ENCODE results near the gene CACNA1S. TPM values are rescaled to one million over a fixed set of nuclear protein-coding genes. Genes with fewer than 3 reads are reported as not detected.

The CACNA1S gene
- total RNA-seq, 2 donors from 2014 or later: not detected

DNA sequence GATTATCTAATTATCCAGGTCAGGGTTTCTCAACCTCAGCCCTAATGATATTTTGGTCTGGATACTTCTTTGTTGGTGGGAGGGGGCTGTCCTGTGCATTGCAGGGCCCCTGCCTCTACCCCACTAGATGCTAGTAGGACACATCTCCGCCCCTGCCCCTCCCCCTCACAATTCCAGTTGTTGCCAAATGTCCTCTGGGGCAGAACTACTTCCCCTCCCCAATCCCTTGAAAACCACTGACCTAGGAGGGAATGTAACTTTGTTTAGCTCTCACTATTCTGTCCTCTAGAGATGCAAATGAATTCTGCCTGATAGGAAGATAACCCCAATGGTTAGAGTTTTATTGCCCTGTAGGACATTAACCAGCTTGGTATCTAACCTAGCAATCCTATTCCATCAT is 8.1 kb downstream of the CACNA1S start:
- no peaks in the 10 kb centered on the region for H3K36me3 ChIP-seq
- no peaks in the 10 kb centered on the region for H3K4me1 ChIP-seq (ENCODE audit: control insufficient read depth in 1 of 2, low read depth in 2 of 2)
- no peaks in the 10 kb centered on the region for H3K9me3 ChIP-seq
- no peak overlapping the region for H3K4me3 ChIP-seq
- TF ChIP-seq, protein P1, sequence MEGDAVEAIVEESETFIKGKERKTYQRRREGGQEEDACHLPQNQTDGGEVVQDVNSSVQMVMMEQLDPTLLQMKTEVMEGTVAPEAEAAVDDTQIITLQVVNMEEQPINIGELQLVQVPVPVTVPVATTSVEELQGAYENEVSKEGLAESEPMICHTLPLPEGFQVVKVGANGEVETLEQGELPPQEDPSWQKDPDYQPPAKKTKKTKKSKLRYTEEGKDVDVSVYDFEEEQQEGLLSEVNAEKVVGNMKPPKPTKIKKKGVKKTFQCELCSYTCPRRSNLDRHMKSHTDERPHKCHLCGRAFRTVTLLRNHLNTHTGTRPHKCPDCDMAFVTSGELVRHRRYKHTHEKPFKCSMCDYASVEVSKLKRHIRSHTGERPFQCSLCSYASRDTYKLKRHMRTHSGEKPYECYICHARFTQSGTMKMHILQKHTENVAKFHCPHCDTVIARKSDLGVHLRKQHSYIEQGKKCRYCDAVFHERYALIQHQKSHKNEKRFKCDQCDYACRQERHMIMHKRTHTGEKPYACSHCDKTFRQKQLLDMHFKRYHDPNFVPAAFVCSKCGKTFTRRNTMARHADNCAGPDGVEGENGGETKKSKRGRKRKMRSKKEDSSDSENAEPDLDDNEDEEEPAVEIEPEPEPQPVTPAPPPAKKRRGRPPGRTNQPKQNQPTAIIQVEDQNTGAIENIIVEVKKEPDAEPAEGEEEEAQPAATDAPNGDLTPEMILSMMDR (IDR thresholded peaks at IDR 0.05): no peak
- H3K27ac ChIP-seq: no peak overlapping the region
- no peaks in the 10 kb centered on the region for H3K27me3 ChIP-seq (replicated peaks; ENCODE audit: insufficient read depth)
- DNase-seq (ENCODE audit: low spot score) (no peak), ATAC-seq (ENCODE audit: insufficient number of reproducible peaks, low FRiP score, low read depth) (no peak)

DNA sequence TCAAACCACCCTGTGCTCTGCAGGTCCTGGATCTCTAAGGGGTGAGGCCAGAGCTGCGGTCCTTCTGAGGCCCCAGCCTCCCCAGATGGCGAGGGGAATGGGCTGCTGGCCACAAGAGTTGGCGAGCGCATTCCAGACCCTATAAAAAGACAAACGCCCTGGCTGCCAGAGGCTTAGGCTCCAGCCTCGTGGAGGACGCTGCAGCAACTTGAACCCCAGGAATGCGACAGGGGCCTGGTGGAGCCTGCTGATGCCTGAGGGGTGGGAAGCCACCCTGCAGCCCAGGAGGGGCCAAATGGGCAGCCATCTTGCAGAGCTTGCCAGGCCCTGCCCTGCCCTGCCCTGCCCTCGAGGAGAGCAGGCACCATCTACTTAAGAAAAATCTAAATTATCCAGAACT is 8.6 kb downstream of the CACNA1S start:
- DNase-seq (ENCODE audit: low spot score): no peak
- ATAC-seq (ENCODE audit: insufficient number of reproducible peaks, low FRiP score, low read depth): no peak
- TF ChIP-seq, protein P1 (IDR thresholded peaks at IDR 0.05): no peak

DNA sequence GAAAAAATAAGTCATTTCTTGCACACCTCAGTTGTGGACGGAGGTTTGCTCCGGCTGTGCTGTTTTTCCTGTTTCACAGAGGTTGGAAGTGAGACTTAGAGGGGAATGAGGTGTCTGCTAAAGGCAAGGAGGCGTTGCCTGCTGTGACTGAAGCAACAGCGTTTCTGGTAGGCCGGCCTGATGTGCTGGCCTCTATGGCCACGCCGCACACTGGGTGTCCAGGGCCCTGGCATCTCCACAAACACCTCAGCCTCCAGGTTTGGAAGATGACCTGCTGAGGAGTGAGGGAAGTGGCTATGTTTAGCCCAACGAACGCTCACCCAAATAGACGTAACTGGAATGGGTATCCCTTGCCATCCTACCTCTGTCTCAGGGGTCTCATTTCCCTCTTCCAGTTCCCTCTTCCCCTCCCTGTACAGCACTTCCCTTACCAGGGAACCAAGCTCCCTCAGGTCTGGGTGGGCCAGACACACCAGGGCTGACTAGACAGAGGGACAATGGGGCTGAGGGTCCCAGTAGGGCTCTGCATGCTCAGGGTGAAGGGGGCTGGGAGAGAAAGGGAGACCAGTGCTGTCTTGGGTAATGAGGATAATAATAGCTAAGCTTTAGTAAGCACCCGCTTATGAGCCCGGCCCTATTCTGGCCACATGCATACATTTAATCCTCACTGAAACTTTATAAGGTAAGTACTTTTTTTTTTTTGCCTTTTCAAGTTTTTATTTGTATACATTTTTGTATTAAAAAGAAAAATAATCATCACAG is 11.9 kb downstream of the CACNA1S start:
- Histone ChIP-seq H3K9me3 (no peaks in the 10 kb centered on the region), H3K4me3 (no peak overlapping the region), H3K36me3 (no peaks in the 10 kb centered on the region), H3K4me1 (ENCODE audit: control insufficient read depth in 1 of 2, low read depth in 2 of 2) (no peaks in the 10 kb centered on the region), H3K27me3 (replicated peaks; ENCODE audit: insufficient read depth) (no peaks in the 10 kb centered on the region), H3K27ac (no peak overlapping the region)
- DNase-seq (ENCODE audit: low spot score): no peak
- ATAC-seq (ENCODE audit: insufficient number of reproducible peaks, low FRiP score, low read depth): no peak
- TF ChIP-seq, protein P1 (IDR thresholded peaks at IDR 0.05): no peak

More for the DNA sequence above, 8.6 kb downstream of the CACNA1S start:
- Histone ChIP-seq H3K4me3 (no peak overlapping the region), H3K9me3 (no peaks in the 10 kb centered on the region), H3K4me1 (ENCODE audit: control insufficient read depth in 1 of 2, low read depth in 2 of 2) (no peaks in the 10 kb centered on the region), H3K27ac (no peak overlapping the region), H3K27me3 (replicated peaks; ENCODE audit: insufficient read depth) (no peaks in the 10 kb centered on the region), H3K36me3 (no peaks in the 10 kb centered on the region)

DNA sequence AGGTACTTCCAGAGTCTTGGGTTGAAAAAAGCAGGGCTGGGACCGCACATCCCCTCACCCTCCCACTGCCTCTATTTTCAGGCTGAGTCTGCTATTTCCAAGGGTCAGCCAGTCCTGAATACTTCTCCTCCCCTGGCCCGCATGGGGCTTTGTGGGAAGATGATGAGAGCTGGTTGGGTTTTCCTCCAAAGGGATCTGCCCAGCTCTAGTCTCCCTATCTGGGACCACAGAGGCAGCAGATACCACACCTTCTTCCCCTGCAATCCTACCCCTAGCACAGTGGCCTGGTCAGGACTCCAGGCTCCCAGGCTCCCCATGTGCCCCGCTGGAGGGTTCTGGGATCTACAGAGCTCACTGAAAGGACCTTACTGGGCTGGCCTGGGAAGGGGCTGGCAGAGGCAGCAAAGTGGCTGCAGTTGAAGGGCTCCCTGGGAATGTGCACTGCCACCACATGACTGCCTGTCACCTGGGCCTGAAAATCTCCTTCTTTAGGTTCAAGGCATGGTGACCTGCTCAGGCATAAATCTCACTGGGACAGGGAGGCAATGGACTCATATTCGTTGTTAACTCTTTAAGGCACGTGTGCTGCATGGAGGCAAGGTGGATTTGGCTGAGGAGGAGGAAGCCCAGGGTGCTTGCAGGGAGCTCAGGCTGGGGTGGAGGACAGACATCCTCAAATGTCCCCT is 13.1 kb downstream of the CACNA1S start:
- H3K27me3 ChIP-seq (replicated peaks; ENCODE audit: insufficient read depth): no peaks in the 10 kb centered on the region
- DNase-seq (ENCODE audit: low spot score) (no peak), ATAC-seq (ENCODE audit: insufficient number of reproducible peaks, low FRiP score, low read depth) (no peak)
- no peaks in the 10 kb centered on the region for H3K4me1 ChIP-seq (ENCODE audit: control insufficient read depth in 1 of 2, low read depth in 2 of 2)
- H3K9me3 ChIP-seq: no peaks in the 10 kb centered on the region
- H3K36me3 ChIP-seq: no peaks in the 10 kb centered on the region
- TF ChIP-seq, protein P1 (IDR thresholded peaks at IDR 0.05): no peak
- no peak overlapping the region for H3K27ac ChIP-seq
- H3K4me3 ChIP-seq: no peak overlapping the region

DNA sequence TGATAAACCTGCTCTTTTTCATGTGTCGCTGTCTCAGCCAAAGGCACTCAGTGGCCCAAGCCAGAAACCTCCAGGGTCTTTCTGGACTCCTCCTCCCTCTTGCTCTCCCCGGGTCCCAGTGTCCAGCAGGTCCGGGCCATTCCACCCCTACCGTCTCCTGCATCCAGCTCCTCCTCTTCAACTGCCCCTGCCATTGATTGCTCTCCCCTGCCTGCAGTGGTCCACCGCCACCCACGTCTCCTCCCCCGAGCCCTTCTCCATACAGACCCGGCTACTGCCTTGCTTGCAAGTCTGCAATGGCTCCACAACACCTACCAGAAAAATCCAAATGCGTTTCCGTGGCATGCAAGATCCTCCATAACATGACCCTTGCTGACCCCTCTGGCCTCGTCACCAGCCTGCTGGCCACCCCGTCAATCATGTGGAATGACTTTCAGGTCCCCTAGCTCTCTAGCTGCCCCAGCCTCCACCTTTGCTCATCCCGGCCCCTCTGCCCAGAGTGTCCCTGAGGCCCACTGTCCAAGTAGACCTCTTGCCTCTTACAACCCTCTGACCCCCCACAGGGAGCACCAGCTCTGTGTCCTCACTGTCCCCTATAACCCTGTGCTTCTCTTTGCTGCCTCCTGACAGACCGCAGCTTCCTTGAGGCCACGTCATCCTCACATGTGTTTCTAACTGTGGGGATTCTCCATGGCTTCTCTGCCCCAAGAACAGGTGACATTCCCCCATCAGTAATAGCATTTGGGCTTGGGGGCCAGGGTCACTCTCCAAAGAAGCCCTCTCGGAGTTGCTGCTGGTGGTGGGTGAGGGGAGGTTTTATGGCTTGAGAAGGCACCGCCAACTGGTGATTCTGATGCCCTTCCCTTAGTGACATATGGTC is 15.0 kb downstream of the CACNA1S start:
- no peak for DNase-seq (ENCODE audit: low spot score)
- Histone ChIP-seq H3K36me3 (no peaks in the 10 kb centered on the region), H3K4me3 (no peak overlapping the region), H3K4me1 (ENCODE audit: control insufficient read depth in 1 of 2, low read depth in 2 of 2) (no peaks in the 10 kb centered on the region), H3K27me3 (replicated peaks; ENCODE audit: insufficient read depth) (no peaks in the 10 kb centered on the region), H3K9me3 (no peaks in the 10 kb centered on the region), H3K27ac (no peak overlapping the region)
- TF ChIP-seq, protein P1 (IDR thresholded peaks at IDR 0.05): no peak
- ATAC-seq (ENCODE audit: insufficient number of reproducible peaks, low FRiP score, low read depth): no peak

Data from thoracic aorta (tissue), 2 donors.